ENCODE measurements around the gene CLCN5. TPM values are rescaled to one million over a fixed set of nuclear protein-coding genes. Genes with fewer than 3 reads are reported as not detected.

Gene CLCN5
- total RNA-seq, 1 experiment from 2014 or later = 13.6 TPM

DNA sequence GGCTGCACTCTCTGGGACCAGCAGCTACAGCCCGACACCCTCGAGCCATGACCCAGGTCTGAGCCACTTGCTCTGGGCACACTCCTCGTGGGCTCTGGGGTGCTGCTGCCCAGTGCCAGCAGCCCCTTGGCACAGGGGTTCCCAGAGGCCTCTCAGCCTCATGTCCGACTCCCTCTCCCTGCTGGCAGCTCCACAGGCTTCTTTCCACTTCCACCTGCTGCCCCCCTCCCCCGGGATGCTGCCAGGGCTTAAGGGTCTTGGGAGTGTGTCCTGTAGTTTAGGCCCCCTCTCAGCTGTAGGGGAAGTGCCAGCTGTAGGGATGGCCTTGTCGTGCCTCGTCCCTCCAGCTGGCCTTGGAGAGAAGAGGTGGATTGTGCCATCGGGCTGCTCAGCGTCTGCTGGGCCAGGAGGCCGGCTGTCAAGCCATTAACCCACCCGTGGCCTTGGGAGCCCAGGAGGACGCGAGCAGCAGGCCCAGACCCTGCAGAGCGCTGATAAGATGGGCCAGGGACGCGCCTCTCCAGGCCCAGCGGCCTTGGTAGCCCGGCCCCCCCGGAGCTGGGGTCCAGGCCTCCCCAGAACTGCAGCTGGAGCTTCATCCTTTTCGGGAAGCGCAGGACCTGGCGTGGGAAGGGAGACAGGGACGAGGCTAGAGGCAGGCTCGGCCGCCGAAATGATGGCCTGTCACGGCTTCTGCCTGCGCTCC lies 44.1 kb upstream of the CLCN5 start:
- Mint-ChIP-seq H3K27me3 (ENCODE audit: unreplicated experiment) (no peaks in the 10 kb centered on the region), H3K4me3 (ENCODE audit: low read depth, unreplicated experiment) (peak overlapping the region; percentile 68), H3K27ac (ENCODE audit: unreplicated experiment) (no peak overlapping the region), H3K4me1 (ENCODE audit: low read depth, unreplicated experiment) (no peaks in the 10 kb centered on the region), H3K36me3 (ENCODE audit: insufficient read depth, unreplicated experiment) (peaks cover 18% of the 10 kb centered on the region), H3K9me3 (ENCODE audit: low read depth, unreplicated experiment) (no peaks in the 10 kb centered on the region)
- intact Hi-C loops (cut with micrococcal nuclease; ENCODE audit: unreplicated experiment) = loop anchor here (5.0 kb wide), 1 partner anchor 586 kb away; no protein-coding TSS in a partner anchor
- CTCF ChIA-PET = interaction anchor here (0.6 to 1.2 kb wide), 2 partner anchors 44 to 1888 kb away, joined by 3 to 4 read pairs; partner anchors contain the start of gene CLCN5
- TF ChIP-seq, protein P1, sequence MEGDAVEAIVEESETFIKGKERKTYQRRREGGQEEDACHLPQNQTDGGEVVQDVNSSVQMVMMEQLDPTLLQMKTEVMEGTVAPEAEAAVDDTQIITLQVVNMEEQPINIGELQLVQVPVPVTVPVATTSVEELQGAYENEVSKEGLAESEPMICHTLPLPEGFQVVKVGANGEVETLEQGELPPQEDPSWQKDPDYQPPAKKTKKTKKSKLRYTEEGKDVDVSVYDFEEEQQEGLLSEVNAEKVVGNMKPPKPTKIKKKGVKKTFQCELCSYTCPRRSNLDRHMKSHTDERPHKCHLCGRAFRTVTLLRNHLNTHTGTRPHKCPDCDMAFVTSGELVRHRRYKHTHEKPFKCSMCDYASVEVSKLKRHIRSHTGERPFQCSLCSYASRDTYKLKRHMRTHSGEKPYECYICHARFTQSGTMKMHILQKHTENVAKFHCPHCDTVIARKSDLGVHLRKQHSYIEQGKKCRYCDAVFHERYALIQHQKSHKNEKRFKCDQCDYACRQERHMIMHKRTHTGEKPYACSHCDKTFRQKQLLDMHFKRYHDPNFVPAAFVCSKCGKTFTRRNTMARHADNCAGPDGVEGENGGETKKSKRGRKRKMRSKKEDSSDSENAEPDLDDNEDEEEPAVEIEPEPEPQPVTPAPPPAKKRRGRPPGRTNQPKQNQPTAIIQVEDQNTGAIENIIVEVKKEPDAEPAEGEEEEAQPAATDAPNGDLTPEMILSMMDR (IDR thresholded peaks at IDR 0.05; ENCODE audit: unreplicated experiment) = no peak
- DNase-seq = no peak
- no TSS peak for BruUV-seq (replicated peaks)

DNA sequence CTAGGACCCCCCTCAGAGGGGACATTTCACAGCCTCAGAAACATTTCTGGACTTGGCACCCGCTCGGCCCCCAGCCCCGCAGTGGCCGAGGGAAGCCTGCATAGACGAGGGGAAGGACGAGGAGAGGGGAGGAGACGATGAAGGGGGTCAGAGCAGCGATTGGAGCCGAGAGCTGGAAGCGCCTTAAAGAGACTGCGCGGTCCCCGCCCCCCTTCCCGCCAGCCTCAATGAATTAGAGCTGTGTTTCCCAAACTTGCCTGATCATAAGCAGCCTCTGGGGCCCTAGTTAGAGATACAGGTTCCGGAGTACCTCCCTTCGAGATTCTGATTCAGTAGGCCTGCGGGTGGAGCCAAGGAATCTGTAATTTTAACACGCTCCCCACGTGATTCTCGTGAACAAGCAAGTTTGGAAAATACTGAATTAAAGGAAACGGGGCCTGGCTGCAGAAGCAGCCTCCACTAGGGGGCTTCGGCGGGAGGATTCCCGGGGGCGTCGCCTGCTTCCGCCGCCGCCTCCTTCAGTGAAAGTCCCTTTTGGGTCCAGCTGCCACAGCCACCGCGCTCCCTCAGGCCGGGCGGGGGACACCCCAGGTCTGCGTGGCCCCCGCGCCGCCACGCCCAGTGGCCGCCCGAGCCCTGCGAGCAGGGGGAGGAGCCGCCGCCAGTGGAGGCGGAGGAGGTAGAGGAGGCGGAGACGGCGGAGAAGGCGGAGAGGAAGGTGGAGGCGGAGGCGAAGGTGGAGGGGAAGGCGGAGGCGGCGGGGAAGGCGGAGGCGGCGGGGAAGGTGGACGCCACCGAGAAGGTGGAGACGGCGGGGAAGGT lies 43.4 kb upstream of the CLCN5 start, which contains the start of gene USP27X:
TSS of gene USP27X (plus strand) at position 651 of the 822 bp plus-strand sequence. CDS start 824 bp downstream, outside the sequence.
- Mint-ChIP-seq H3K9me3 (ENCODE audit: low read depth, unreplicated experiment) (no peaks in the 10 kb centered on the region), H3K4me1 (ENCODE audit: low read depth, unreplicated experiment) (peaks cover 3% of the 10 kb centered on the region), H3K36me3 (ENCODE audit: insufficient read depth, unreplicated experiment) (peaks cover 18% of the 10 kb centered on the region), H3K27me3 (ENCODE audit: unreplicated experiment) (no peaks in the 10 kb centered on the region), H3K4me3 (ENCODE audit: low read depth, unreplicated experiment) (peak within 1 kb of the TSS; percentile 68), H3K27ac (ENCODE audit: unreplicated experiment) (peak within 1 kb of the TSS; percentile 27)
- TF ChIP-seq, protein P1 (IDR thresholded peaks at IDR 0.05; ENCODE audit: unreplicated experiment) = peak; percentile 69
- intact Hi-C loops (cut with micrococcal nuclease; ENCODE audit: unreplicated experiment) = loop anchor here (5.0 kb wide), 1 partner anchor 587 kb away; no protein-coding TSS in a partner anchor
- CTCF ChIA-PET = interaction anchor here (0.6 to 1.2 kb wide), 2 partner anchors 43 to 1887 kb away, joined by 3 to 4 read pairs; partner anchors contain the start of gene CLCN5
- DNase-seq = peak; percentile 85
- no TSS peak for BruUV-seq (replicated peaks)

DNA sequence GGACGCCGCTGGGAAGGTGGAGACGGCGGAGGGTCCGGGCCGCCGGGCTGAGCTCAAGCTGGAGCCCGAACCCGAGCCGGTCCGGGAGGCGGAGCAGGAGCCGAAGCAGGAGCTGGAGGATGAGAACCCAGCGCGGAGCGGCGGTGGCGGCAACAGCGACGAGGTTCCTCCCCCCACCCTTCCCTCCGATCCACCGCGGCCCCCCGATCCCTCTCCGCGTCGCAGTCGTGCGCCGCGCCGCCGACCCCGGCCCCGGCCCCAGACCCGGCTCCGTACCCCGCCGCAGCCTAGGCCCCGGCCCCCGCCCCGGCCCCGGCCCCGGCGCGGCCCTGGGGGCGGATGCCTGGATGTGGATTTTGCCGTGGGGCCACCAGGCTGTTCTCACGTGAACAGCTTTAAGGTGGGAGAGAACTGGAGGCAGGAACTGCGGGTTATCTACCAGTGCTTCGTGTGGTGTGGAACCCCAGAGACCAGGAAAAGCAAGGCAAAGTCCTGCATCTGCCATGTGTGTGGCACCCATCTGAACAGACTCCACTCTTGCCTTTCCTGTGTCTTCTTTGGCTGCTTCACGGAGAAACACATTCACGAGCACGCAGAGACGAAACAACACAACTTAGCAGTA lies 42.6 kb upstream of the CLCN5 start:
- H3K27ac Mint-ChIP-seq (ENCODE audit: unreplicated experiment) = no peak overlapping the region
- peaks cover 18% of the 10 kb centered on the region for H3K36me3 Mint-ChIP-seq (ENCODE audit: insufficient read depth, unreplicated experiment)
- CTCF ChIA-PET = interaction anchor here (1.2 kb wide), 1 partner anchor 42 kb away, joined by 4 read pairs; the partner anchor contains the start of gene CLCN5
- peaks cover 7% of the 10 kb centered on the region for H3K4me1 Mint-ChIP-seq (ENCODE audit: low read depth, unreplicated experiment)
- TF ChIP-seq, protein P1 (IDR thresholded peaks at IDR 0.05; ENCODE audit: unreplicated experiment) = no peak
- intact Hi-C loops (cut with micrococcal nuclease; ENCODE audit: unreplicated experiment) = loop anchor here (5.0 kb wide), 1 partner anchor 587 kb away; no protein-coding TSS in a partner anchor
- no peaks in the 10 kb centered on the region for H3K9me3 Mint-ChIP-seq (ENCODE audit: low read depth, unreplicated experiment)
- no peak for DNase-seq
- H3K4me3 Mint-ChIP-seq (ENCODE audit: low read depth, unreplicated experiment) = peak overlapping the region; percentile 68
- H3K27me3 Mint-ChIP-seq (ENCODE audit: unreplicated experiment) = no peaks in the 10 kb centered on the region
- no TSS peak for BruUV-seq (replicated peaks)

DNA sequence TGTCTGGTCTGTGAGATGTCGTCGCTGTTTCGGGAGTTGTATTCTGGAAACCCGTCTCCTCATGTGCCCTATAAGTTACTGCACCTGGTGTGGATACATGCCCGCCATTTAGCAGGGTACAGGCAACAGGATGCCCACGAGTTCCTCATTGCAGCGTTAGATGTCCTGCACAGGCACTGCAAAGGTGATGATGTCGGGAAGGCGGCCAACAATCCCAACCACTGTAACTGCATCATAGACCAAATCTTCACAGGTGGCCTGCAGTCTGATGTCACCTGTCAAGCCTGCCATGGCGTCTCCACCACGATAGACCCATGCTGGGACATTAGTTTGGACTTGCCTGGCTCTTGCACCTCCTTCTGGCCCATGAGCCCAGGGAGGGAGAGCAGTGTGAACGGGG lies 41.7 kb upstream of the CLCN5 start:
- no peak for DNase-seq
- CTCF ChIA-PET = no interaction called here
- no peaks in the 10 kb centered on the region for H3K9me3 Mint-ChIP-seq (ENCODE audit: low read depth, unreplicated experiment)
- no TSS peak for BruUV-seq (replicated peaks)
- H3K36me3 Mint-ChIP-seq (ENCODE audit: insufficient read depth, unreplicated experiment) = peaks cover 18% of the 10 kb centered on the region
- TF ChIP-seq, protein P1 (IDR thresholded peaks at IDR 0.05; ENCODE audit: unreplicated experiment) = no peak
- H3K27me3 Mint-ChIP-seq (ENCODE audit: unreplicated experiment) = no peaks in the 10 kb centered on the region
- H3K4me3 Mint-ChIP-seq (ENCODE audit: low read depth, unreplicated experiment) = peak overlapping the region; percentile 68
- peaks cover 7% of the 10 kb centered on the region for H3K4me1 Mint-ChIP-seq (ENCODE audit: low read depth, unreplicated experiment)
- intact Hi-C loops (cut with micrococcal nuclease; ENCODE audit: unreplicated experiment) = no loop called here
- H3K27ac Mint-ChIP-seq (ENCODE audit: unreplicated experiment) = no peak overlapping the region

All from Calu3 (cell line).